GM19468 (cell line): ENCODE measurements around the gene RFX6.
"Not testable (repeated sequence)": the region's sequence is repeated elsewhere in the genome, so short reads cannot be mapped to it uniquely, and the experiment has no call there.

ENCODE experiments used
- ATAC-seq: cut with Tn5 transposase; IDR thresholded peaks from one replicate; pipeline ENCODE4 v1.9.1; 2021; ENCODE audit warnings: mild to moderate bottlenecking, moderate library complexity, moderate number of reproducible peaks; ENCODE audit not compliant: unreplicated experiment; ENCODE audit errors: extremely low read depth

RFX6 gene

GRCh38 chr6:116876635-116877611, at the start of gene RFX6:
Gene RFX6 (plus strand): TSS chr6:116877242. CDS start chr6:116877276, 34 bp downstream.
- ATAC-seq = no peak

GRCh38 chr6:116827561-116828240, 49.3 kb upstream of the RFX6 start:
- ATAC-seq = no peak

- no peak for ATAC-seq
Observed at GRCh38 chr6:116828983-116829382, 48.1 kb upstream of the RFX6 start, which contains the start of gene GPRC6A. Gene GPRC6A (minus strand): TSS chr6:116829083. CDS start chr6:116829013, 70 bp downstream.

GRCh38 chr6:116834526-116834925, 42.5 kb upstream of the RFX6 start:
- not testable (repeated sequence) for ATAC-seq

- no peak for ATAC-seq
Observed at GRCh38 chr6:116836606-116837342, 40.3 kb upstream of the RFX6 start.

GRCh38 chr6:116840091-116840490, 37.0 kb upstream of the RFX6 start:
- ATAC-seq = no peak

- no peak for ATAC-seq
Observed at GRCh38 chr6:116842459-116842858, 34.6 kb upstream of the RFX6 start.

- no peak for ATAC-seq
Observed at GRCh38 chr6:116847227-116847626, 29.8 kb upstream of the RFX6 start.

GRCh38 chr6:116858060-116858459, 19.0 kb upstream of the RFX6 start:
- ATAC-seq = no peak

- no peak for ATAC-seq
Observed at GRCh38 chr6:116859264-116859663, 17.8 kb upstream of the RFX6 start.

- ATAC-seq = no peak
Observed at GRCh38 chr6:116866281-116866871, 10.7 kb upstream of the RFX6 start.

GRCh38 chr6:116872771-116873170, 4.3 kb upstream of the RFX6 start:
- no peak for ATAC-seq

- no peak for ATAC-seq
Observed at GRCh38 chr6:116876107-116876506, 935 bp upstream of the RFX6 start.

- ATAC-seq = no peak
Observed at GRCh38 chr6:116877743-116878142, 701 bp downstream of the RFX6 start.

- ATAC-seq = no peak
Observed at GRCh38 chr6:116881236-116881635, 4.2 kb downstream of the RFX6 start.

- no peak for ATAC-seq
Observed at GRCh38 chr6:116883005-116883404, 6.0 kb downstream of the RFX6 start.

- ATAC-seq = no peak
Observed at GRCh38 chr6:116884530-116884929, 7.5 kb downstream of the RFX6 start.

GRCh38 chr6:116887168-116887567, 10.1 kb downstream of the RFX6 start:
- ATAC-seq = no peak

- ATAC-seq = no peak
Observed at GRCh38 chr6:116887894-116888293, 10.9 kb downstream of the RFX6 start.

GRCh38 chr6:116888732-116889360, 11.8 kb downstream of the RFX6 start:
- ATAC-seq = no peak
